ENCODE measurements around the gene KLF1. TPM values are rescaled to one million over a fixed set of nuclear protein-coding genes. Genes with fewer than 3 reads are reported as not detected.
"Not testable (repeated sequence)": the region's sequence is repeated elsewhere in the genome, so short reads cannot be mapped to it uniquely, and the experiment has no call there.

The KLF1 gene
- total RNA-seq, 1 experiment from 2014 or later, result 0.30 TPM

DNA sequence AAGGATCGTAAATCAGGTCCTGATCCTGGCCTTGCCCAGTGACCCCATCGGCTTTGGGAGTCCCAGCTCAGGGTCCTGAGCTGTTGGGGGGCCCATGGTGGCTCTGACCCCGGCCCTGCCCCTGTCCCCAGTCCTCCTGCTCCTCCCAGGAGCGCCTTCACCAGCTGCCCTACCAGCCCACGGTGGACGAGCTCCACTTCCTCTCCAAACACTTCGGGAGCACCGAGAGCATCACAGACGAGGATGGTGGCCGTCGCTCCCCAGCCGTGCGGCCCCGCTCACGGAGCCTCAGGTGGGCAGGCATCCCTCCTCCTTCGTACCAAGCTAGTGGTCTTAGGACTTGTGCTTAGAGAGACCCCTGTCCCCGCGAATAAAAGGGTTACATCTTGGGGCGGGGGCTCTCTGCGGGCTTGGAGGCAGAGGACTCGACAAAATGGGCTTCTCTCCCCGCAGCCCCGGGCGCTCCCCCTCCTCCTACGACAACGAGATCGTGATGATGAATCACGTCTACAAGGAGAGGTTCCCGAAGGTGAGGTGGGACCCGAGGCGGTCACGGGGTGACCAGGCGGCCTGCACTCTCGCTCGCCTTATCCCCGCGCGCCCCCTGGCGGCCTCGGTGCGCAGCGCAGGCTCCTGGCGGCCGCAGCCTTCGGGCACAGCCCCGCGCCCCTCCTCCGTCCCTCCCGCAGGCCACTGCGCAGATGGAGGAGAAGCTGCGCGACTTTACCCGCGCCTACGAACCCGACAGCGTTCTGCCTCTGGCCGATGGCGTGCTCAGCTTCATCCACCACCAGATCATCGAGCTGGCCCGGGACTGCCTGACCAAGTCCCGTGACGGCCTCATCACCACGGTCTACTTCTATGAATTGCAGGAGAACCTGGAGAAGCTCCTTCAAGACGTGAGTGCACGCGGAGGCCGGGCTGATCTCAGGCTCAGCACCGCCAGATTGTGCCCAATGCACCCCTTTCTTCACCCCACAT is 39.6 kb downstream of the KLF1 start:
- Histone ChIP-seq H3K4me1 (ENCODE audit: insufficient read depth, low read length, poor library complexity, severe bottlenecking) (no peaks in the 10 kb centered on the region), H3K4me3 (ENCODE audit: low read depth, low read length, poor library complexity, severe bottlenecking) (peak overlapping the region; percentile 22), H3K36me3 (ENCODE audit: insufficient read depth, low read length, poor library complexity, severe bottlenecking) (peaks cover 4% of the 10 kb centered on the region), H3K9me3 (ENCODE audit: low read depth, low read length, poor library complexity, severe bottlenecking) (no peaks in the 10 kb centered on the region), H3K27me3 (replicated peaks; ENCODE audit: insufficient read depth, low read depth, low read length, poor library complexity) (no peaks in the 10 kb centered on the region), H3K27ac (ENCODE audit: low read depth, low read length, poor library complexity, severe bottlenecking) (no peak overlapping the region)
- no TSS peak for BruUV-seq (replicated peaks)
- TF ChIP-seq, protein P1, sequence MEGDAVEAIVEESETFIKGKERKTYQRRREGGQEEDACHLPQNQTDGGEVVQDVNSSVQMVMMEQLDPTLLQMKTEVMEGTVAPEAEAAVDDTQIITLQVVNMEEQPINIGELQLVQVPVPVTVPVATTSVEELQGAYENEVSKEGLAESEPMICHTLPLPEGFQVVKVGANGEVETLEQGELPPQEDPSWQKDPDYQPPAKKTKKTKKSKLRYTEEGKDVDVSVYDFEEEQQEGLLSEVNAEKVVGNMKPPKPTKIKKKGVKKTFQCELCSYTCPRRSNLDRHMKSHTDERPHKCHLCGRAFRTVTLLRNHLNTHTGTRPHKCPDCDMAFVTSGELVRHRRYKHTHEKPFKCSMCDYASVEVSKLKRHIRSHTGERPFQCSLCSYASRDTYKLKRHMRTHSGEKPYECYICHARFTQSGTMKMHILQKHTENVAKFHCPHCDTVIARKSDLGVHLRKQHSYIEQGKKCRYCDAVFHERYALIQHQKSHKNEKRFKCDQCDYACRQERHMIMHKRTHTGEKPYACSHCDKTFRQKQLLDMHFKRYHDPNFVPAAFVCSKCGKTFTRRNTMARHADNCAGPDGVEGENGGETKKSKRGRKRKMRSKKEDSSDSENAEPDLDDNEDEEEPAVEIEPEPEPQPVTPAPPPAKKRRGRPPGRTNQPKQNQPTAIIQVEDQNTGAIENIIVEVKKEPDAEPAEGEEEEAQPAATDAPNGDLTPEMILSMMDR (conservative IDR thresholded peaks at IDR 0.05; ENCODE audit: low read depth, low read length), result peak; percentile 98
- no peak for TF ChIP-seq EZH2 (IDR thresholded peaks at IDR 0.05; ENCODE audit: borderline replicate concordance, low read depth, low read length, poor library complexity, severe bottlenecking)
- CTCF ChIA-PET, result interaction anchor here (0.5 to 2.5 kb wide), 11 partner anchors 11 to 365 kb away, joined by 3 to 20 read pairs (median 4); partner anchors contain the start of gene RTBDN
- DNase-seq (ENCODE audit: low spot score), result peak; percentile 76
- intact Hi-C loops (cut with micrococcal nuclease; ENCODE audit: unreplicated experiment), result loop anchor here (2.0 kb wide), 1 partner anchor 81 kb away; no protein-coding TSS in a partner anchor
- POLR2A ChIA-PET (ENCODE audit: low non-redundant PET), result no interaction called here

DNA sequence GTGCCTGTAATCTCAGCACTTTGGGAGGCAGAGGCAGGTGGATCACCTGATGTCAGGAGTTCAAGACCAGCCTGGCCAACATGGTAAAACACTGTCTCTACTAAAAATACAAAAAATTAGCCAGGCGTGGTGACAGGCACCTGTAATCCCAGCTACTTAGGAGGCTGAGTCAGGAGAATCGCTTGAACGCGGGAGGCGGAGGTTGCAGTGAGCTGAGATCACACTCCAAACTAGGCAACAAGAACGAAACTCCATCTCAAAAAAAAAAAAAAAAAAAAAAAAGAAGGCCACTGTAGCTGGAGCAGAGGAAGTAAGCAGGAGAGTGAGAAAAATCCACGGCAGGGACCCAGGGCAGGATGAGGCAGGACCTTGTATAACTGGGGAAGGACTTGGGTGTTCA is 40.4 kb downstream of the KLF1 start:
- H3K4me1 ChIP-seq (ENCODE audit: insufficient read depth, low read length, poor library complexity, severe bottlenecking); H3K4me3 ChIP-seq (ENCODE audit: low read depth, low read length, poor library complexity, severe bottlenecking); H3K9me3 ChIP-seq (ENCODE audit: low read depth, low read length, poor library complexity, severe bottlenecking); DNase-seq (ENCODE audit: low spot score); BruUV-seq (replicated peaks); POLR2A ChIA-PET (ENCODE audit: low non-redundant PET); H3K36me3 ChIP-seq (ENCODE audit: insufficient read depth, low read length, poor library complexity, severe bottlenecking); H3K27ac ChIP-seq (ENCODE audit: low read depth, low read length, poor library complexity, severe bottlenecking); H3K27me3 ChIP-seq (replicated peaks; ENCODE audit: insufficient read depth, low read depth, low read length, poor library complexity): not testable (repeated sequence)
- CTCF ChIA-PET, result interaction anchor here (0.6 to 2.5 kb wide), 7 partner anchors 12 to 170 kb away, joined by 3 to 20 read pairs (median 5); partner anchors contain the start of gene RTBDN
- intact Hi-C loops (cut with micrococcal nuclease; ENCODE audit: unreplicated experiment), result loop anchor here (2.0 kb wide), 1 partner anchor 80 kb away; no protein-coding TSS in a partner anchor

DNA sequence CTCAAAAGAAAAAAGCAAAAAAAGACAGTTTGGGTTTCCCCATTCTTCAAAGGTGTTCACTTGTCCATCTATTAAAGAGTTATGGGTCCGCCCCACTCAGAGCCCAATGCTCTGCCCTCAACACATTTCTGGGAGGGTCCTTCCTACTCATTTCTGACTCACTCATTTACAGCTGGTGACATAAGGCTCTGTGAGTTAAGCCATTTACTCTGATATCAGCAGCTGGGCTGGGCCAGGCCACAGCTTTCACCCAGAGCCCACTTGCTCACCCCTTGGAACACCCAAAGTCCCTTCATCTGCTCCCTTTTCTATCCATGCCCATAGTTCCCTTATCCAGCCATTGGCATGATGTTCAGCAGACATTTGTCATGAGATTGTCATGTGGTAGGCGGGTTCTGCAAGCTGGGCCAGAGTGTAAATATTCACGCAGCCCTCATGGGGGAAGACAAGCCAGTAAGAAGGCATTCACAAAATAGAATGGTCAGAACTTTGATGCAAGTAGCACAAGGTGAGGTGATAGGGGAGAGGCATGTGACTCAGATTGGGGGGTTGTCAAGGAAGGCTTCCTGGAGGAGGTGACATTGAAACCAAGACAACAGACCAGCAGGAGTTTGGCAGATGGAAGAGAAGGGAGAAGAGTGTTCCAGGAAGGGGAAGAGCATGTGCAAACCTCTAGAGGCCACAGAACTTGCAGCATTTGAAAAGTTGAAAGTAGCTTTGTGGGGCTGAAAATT is 42.8 kb downstream of the KLF1 start:
- DNase-seq (ENCODE audit: low spot score), result no peak
- Histone ChIP-seq H3K4me3 (ENCODE audit: low read depth, low read length, poor library complexity, severe bottlenecking) (no peak overlapping the region), H3K4me1 (ENCODE audit: insufficient read depth, low read length, poor library complexity, severe bottlenecking) (peaks cover 13% of the 10 kb centered on the region), H3K27ac (ENCODE audit: low read depth, low read length, poor library complexity, severe bottlenecking) (no peak overlapping the region), H3K9me3 (ENCODE audit: low read depth, low read length, poor library complexity, severe bottlenecking) (no peaks in the 10 kb centered on the region), H3K27me3 (replicated peaks; ENCODE audit: insufficient read depth, low read depth, low read length, poor library complexity) (no peaks in the 10 kb centered on the region), H3K36me3 (ENCODE audit: insufficient read depth, low read length, poor library complexity, severe bottlenecking) (peaks cover 4% of the 10 kb centered on the region)
- ChIA-PET POLR2A (ENCODE audit: low non-redundant PET) (no interaction called here), CTCF (no interaction called here)
- TF ChIP-seq, protein P1 (conservative IDR thresholded peaks at IDR 0.05; ENCODE audit: low read depth, low read length), result no peak
- TF ChIP-seq EZH2 (IDR thresholded peaks at IDR 0.05; ENCODE audit: borderline replicate concordance, low read depth, low read length, poor library complexity, severe bottlenecking), result no peak
- no TSS peak for BruUV-seq (replicated peaks)
- intact Hi-C loops (cut with micrococcal nuclease; ENCODE audit: unreplicated experiment), result no loop called here
